Measurements from ENCODE around the gene CALHM1.

Gene CALHM1

DNA sequence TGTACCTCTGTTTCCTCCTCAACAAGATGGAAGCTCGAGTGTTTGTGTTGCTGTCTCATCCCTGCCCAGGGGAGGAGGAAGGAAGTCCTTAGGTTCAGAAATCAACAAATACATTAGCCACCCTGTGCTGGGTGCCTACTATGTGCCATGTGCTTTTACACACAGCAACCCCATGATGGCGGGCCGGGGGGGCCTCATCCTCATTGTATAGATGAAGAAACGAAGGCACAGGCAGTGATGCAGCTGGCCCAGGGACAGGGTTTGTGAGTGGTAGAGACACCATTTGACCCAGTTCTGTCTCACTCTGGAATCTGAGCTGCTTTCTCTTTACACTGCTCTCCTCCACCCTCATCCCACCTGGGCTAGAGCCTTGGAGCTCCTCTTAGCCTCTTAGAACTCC is 4.7 kb downstream of the CALHM1 start:
- DNase-seq: no peak

DNA sequence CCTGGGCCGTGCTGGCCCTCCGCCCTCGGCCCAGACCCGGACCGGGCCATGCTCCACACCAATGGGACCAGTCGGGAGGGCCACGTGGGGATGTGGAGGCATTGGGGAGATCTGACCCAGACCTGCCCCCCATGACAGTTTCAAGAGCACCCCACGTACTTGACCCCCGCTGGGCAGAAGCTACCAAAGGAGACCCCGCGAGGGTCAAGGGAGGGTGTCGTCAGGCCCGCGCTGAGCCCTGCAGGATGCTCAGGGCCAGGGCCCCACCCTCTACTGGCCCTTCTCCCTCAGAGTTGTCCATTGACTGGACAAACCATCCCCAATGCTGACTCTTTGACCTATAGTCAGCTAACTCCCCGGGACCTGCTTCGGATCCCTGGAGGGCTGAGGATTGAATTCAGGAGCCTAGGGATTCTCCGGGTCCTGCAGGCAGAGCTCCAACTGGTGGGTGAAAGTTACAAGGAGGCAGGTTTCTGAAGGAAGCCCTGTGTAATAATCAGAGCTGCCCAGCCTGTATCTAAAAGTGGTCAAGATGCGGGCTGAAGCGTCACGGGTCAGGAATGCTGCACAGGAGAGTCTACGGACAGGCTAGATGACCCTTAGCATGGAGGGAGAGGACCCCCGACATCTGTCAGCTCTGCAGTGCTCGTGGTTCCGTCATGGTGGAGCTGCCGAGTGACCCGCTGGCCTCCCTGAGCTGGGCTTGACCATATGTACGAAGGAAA is 6.0 kb downstream of the CALHM1 start:
- no peak for DNase-seq

DNA sequence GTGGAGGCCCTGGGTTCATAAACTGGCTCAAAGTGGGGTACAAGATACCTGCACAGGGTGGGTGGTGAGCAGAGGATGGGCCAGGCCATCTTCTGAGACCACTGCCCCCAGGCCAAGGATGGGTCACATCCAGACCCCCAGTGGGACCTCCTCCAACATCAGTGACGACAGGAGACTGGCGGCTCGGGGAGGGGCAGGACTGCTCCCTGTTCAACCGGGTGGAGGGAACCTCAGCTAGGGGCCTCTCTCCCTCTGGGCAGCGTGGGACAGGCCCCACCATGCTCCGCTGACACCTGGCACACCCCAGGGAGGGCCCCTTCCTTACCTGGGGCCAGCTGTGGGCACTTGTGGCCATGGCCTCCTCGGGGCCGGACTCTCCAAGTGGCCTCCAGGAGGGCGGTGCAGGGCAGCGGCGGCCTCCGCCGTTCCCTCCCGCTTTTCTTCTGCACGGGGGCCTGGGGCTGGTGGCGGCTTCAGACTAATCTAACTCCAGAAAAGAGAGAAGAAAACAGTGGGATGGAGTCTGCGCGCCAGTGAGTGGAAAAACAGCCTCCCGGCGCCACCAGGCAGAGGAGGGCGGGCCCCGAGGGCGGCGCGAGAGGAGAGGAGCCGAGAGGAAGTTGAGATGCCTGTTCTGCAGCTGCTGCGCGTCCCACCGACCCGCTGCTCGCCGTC is 6.7 kb downstream of the CALHM1 start, which contains the start of gene CALHM2:
TSS of gene CALHM2 (minus strand) at position 540 of the 675 bp plus-strand sequence. CDS start 2,429 bp downstream, outside the sequence.
- DNase-seq: peak; percentile 38

DNA sequence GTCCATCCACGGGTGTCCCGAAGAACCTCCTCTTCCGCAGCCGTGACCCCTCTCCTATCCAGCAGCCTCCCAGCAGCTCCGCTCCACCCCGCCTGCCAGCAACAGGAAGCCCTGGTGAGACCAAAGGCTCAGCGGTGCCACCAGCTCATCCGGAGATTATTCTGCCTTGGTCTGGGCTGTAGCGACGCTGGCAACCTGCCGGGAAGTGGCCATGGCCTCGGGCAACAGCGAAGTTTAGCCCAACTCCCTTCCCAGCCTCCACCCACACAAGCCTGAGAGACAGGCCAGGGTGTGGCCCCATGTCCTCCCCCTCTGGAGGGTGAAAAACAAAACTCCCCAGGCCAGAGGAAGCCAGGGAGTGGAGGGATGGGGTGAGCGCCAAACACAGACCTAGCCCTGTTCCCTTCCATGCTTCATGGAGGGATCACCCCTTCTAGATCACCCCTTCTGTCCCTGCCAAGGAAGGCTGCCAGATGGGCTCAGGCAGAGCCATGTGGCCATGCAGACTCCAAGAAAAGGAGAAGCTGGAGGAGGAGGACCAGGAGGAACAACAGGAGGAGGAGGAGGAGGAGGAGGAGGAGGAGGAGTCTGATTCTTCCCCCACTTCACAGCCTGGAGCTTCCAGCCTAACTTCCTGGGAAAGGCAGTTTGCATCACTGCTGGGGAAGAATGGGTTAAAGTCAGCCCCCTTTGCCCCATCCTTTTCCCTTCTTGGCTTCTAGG is 7.4 kb downstream of the CALHM1 start:
- DNase-seq: peak; percentile 32

DNA sequence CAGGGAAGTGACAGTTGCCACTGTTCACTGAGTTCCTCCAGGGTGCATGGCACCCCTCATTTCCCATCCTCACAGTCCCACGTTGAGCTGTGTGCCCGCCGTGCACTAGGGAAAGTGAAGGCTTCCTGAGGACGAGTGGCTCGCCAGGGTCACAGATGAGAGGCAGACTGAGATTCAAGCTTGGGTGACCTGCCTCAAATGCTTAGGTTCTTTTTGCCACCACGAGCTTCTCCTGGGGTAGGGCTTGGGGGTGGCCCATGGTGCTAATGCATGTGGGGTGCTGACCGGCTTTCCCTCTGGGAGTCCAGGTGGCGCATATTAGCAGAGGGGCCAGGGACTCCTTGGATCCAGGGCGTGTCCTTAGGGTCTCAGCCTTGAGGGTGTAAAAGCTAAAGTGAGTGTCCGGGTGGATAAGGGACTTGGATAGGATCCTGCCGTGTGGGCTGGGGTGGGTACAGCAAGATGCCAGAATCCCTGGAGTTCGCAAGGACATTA is 8.5 kb downstream of the CALHM1 start:
- no peak for DNase-seq

DNA sequence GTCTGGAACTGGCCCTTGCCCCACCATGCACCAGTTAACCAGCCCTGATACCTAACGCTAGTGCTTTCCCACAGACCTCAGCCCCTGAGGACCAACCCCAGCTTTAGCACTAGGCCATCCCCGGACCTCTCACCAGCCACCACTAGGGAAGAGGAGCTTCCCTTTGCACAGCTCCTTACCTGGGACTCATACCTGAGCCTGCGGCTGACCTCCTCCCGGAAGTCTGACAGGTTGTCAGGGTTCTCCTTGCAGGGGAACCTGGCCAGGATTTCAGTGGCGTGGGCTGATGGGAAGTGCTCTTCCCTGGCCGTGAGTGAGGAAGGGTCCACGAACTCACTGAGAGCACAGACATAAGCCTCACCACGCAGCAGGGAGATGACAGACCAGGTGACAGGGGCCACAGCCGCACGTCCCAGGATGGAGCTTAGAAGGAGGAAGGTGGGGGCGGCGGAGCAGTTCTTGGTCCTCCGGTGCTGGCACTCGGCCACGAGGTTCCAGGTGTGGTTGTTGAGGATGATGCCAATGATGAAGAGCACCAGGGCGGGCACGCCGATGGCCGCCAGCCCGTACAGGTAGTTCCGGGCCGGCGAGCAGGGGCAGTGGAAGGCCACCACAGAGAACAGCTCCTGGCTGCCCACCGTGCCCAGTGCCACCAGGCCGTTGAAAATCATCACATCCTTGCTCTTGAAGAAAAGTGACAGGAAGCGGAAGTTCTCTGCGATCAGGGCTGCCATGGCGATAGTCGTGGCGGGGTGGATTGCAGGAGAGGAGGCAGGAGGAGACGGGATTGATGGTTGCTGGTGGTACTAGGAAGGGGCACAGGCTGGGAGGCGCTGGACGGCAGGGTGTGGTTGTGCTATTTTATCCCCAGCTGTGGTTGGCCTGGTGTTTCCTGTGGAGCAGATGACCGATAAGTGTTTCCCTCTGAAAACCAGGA is 9.2 kb downstream of the CALHM1 start:
- DNase-seq: no peak

DNA sequence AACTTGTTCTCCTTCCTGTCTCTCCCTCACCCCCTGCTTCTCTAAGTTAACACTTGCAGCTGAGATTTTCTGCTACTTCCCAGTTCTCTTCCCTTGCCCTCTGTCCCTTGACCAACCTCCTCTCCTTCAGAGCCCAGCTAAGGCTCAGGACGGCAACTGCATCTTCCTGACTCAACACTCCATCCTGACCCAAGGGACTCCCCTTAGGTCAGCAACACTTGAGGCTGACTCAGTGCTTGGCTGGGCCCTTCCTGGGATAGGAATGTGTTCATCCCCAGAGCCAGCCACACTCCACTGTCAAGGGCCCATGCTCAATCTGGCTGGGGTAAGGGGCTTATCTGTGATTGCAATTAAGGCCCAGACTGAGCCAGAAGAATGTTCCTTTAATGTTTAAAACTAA is 10.0 kb downstream of the CALHM1 start:
- no peak for DNase-seq

DNA sequence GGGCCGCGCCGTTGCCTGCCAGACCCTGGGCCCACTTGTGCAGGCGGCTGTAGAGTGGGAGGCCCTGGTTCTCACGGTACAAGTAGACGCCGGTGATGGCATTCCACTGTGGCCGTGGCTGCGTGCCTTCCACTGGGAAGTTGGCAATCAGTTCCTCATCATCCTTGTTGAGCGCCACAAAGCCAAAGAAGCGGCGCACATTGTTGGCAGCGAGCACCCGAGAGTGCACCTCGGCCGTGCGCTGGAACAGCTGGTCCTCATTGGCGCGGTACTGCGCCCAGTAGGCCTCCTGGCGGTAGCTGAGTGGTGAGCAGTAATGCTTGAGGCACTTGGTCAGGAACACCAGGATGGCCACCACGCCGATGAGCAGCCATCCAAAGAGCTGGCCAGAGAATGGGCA is 11.5 kb downstream of the CALHM1 start:
- DNase-seq: no peak

DNA sequence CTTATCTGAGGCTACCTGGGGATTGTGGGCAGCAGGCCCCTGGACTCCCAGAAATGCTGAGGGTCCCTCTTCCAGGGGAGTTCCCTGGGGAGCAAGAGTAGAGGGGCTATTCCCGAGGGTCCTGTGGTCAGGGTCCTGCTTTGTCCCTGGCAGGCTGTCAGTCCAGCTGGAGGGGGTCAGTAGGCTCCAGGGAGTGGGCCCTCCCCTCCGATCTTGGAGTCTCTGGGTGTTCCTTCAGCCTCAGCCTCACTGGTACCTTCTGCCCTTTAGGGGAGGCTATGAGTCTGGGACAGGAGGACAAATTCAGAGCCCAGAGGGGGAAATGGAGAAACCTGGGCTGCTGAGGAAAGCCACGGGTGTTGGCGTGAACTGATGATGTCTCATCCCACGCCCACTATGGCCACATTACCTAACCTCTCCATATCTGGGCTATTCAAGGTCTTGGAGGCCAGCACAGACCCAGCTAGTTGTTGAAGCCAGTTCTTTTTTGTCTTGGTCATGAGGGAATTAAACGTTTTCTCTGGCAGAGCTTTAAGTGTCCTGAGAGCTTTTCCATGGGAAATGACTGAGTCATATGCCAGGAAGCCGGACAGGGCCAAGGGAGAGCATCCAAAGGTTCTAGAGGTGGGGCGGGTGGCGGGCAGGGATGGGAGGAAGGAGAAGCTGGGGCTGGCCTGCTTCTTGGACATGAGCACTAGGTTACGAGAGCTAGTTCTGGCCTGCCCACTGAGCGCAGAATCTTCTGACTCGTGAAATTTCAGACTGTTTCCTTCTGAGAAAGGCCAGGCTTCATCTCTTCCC is 12.7 kb downstream of the CALHM1 start:
- DNase-seq: no peak

DNA sequence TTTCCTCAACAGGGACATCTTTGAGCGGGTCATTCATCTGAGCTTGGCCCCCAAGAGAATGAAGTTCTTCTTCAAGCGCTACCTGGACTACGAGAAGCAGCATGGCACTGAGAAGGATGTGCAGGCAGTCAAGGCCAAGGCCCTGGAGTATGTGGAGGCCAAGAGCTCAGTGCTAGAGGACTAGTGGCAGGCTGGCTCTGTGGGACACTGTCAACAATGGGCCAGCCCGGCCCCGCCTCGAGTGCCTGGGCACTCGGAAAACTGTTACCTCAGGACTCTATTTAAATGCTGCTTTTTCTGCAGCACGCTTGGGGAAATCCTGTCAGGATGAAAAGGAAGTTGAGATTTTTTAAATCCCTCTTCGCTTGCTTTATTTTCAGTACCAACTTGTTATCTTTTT is 13.3 kb downstream of the CALHM1 start:
- no peak for DNase-seq

DNA sequence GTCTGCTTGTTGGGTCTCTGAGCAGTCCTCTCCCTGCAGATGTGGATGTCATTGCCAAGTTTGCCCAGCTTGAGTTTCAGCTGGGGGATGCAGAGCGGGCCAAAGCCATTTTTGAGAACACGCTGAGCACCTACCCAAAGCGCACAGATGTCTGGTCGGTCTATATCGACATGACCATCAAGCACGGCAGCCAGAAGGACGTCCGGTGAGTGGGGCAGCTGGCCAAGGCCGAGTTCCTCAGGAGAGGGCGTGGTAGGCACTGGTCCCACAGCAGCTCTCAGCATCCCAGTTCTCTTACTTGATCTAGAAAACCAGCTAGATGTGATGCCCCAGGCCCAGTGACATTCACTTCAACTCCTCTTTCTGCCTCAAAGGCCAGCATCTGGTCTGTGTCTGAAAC is 14.2 kb downstream of the CALHM1 start:
- no peak for DNase-seq

DNA sequence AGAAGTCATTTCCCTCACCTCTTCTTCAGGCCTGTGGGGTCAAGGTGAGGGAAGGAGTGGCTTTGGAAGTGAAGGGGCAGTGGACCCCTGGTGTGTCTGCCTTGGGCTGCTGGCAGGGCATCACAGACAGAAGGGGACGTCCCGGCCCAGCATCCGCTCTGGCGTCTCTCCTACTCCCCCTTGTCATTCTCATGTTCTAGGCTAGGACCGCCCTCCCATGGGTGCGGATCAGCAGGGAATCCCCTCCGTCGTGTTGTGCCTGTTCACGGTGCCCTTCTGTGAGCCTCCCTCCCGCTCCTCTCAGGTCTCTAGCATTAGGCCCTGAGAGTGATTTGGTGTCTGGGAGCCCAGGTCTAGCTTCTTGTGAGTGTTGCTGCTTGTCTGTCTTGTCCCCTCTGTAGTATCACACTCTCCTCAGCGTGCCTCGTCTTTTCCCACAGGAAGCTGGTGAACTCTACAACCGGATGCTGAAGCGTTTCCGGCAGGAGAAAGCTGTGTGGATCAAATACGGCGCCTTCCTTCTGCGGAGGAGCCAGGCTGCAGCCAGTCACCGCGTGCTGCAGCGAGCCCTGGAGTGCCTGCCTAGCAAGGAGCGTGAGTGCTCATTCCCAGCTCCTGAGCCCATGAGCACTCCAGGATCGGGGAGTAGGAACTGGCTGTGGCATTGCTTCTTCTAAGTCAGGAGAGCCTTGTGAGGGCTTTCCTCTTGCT is 15.1 kb downstream of the CALHM1 start:
- no peak for DNase-seq

DNA sequence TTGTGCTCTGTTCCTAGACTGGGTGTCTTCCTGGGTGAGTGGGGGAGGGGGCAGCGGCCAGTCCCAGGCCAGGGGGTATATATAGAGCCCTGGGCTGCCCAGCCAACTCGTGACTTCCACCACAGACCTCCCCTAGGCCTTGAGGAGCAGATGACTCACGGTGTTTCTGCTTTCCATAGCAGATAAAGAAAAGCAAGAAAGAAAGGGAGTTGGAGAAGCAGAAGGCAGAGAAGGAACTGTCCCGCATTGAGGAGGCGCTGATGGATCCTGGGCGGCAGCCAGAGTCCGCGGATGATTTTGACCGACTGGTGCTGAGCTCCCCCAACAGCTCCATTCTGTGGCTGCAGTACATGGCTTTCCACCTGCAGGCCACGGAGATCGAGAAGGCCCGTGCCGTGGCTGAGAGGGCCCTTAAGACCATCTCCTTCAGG is 16.7 kb downstream of the CALHM1 start:
- no peak for DNase-seq

DNA sequence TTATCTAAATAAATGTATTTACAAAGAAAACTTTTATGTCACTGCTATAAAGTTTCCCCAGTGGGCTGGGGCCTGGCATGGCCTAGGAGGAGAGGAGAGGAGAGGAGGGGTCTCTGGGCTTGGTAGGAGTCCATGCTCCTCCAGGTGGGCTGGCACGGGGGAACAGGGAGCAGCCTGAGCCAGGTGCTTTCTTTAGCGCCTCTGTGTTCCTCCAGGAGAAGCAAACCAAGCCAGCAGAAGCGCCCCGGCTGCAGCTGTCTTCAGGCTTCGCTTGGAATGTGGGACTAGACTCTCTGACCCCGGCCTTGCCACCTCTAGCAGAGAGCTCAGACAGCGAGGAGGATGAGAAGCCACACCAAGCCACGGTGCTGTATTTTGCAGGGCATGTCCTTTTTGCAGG is 17.1 kb downstream of the CALHM1 start:
- no peak for DNase-seq

DNA sequence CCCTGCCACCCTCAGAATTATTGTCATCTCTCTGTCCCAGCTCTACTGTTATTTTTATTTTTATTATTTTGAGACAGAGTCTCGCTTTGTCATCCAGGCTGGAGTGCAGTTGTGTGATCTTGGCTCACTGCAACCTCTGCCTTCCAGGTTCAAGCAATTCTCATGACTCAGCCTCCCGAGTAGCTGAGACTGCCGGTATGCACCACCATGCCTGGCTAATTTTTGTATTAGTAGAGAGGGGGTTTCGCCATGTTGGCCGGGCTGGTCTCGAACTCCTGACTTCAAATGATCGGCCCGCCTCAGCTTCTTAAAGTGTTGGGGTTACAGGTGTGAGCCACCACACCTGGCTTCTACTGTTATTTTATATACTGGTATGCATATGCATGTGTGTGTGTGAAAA is 17.5 kb downstream of the CALHM1 start:
- no peak for DNase-seq

DNA sequence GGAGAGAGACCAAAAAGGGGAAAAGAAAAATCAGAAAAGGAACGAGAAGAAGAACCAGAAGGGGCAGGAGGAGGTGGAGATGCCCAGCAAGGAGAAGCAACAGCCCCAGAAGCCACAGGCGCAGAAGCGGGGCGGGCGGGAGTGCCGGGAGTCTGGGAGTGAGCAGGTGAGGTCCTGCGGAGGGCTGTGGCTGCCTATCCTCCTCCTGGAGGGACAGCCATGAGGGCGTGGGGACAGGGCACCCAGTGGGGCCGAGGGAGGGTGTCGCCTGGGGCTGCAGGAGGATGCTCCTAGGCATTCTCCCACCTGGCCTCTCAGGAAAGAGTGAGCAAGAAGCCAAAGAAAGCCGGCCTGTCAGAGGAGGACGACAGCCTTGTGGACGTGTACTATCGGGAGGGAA is 18.3 kb downstream of the CALHM1 start:
- DNase-seq: no peak

DNA sequence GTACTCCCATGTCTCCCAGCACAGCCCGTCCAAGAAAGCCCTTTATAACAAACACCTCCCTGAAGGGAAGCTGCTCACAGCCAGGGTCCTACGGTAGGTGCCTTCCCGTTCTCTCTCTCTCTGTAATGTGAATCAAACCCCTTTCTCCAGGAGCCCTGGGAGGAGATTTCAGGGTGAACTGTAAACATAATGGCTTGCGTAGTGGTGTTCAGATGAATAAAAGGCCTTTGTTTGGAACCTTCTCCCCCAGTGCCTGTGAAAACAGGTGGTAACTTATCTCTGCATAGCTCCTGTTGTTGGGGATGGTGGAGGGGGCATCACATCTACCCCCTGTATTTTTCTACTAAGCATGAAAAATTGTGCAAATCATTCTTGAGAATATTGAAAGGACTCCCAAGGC is 18.9 kb downstream of the CALHM1 start:
- DNase-seq: no peak

DNA sequence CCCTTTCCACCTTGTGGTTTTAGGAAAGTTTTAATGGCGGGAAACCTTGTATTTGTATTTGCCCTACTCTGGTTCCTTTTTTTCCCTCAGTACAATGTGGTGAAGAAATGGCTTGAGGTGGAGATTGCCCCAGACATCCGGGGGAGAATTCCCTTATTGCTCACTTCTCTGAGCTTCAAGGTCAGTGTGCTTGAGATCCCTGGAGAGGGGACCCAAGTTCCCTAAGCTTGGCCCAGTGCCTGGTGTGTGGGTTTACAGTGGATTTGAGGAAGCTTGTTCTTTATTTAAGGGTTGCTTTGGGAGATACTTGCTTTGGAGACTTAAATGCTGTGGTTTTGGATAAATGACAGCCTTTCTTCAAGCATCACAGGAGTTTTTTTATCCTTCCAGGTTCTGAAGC is 24.8 kb downstream of the CALHM1 start:
- DNase-seq: no peak

DNA sequence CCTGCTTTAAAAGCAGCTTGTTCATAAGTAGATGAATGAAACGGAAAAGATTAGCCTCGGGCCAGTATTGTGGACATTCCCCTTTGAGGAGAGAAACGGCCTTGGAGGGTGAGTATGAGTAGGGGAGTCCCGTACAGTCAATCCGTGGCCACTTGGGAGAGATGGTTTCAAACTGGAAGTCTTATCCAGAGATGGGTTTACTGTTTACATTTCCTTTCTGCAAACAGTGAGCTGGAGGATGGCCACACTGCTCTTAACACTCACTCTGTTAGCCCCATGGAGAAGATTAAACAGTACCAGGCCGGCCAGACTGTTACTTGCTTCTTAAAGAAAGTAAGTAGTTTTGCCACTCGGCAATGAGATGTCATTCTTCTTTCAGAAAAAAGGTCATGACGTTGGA is 26.8 kb downstream of the CALHM1 start:
- no peak for DNase-seq

DNA sequence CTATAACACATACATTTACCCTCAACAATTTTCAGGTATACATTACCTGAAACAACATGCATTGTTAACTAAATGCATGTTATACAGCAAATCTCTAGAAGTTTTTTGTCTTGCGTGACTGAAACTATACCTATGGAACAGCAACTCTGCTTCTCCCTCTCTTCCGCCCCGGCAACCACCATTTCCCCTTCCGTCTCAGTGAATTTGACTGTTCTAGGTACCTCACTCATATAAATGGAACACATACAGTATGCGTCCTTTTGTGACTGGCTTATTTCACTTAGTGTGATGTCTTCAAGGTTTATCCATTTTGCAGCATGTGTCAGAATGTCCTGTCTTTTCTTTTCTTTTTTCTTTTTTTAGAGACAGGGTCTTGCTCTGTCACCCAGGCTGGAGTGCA is 29.1 kb downstream of the CALHM1 start:
- DNase-seq: no peak

DNA sequence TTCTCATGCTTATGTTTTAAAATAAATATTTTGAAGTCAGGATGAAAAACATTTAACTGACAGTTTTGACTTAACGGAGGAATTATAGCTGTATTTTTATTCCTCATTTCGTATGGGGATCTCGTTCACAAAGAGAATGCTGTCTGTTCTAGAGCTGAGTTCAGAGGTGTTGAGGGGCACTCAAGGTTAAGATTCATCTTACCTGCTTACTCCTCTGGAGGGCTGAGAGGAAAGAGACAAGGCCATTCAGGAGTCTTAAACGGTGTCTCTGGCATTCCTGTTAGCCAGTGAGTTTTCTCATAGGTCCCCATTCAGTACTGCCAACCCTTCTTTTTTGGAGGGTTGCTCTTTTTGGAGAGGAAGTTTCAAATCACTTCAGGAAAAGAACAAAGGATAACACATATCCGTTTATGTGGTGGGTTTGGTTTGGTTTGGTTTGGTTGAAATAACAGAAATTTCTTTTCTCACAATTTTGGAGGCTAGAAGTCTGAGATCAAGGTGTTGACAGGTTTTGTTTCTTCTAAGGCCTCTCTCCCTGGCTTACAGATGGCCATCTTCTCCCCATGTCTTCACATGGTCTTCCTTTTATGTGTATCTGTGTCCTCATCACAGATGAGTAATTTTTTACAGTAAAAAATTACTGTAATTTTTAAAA is 29.6 kb downstream of the CALHM1 start:
- DNase-seq: no peak
